Measurements from ENCODE around the gene MMUT.
"Not testable (repeated sequence)": the region's sequence is repeated elsewhere in the genome, so short reads cannot be mapped to it uniquely, and the experiment has no call there.

Gene MMUT

GRCh38 chr6:49462927-49463611 is at the start of gene MMUT, which contains the start of gene CENPQ:
MMUT (minus strand) TSS chr6:49463253; CDS start chr6:49459466, 3,787 bp downstream.
CENPQ (plus strand) TSS chr6:49463370; CDS start chr6:49470177, 6,807 bp downstream.
- DNase-seq (ENCODE audit: low read depth in 2 of 2), result peak; percentile 80 to 81

- DNase-seq (ENCODE audit: low read depth in 2 of 2), result no peak
These were observed 46.3 kb upstream of the MMUT start for GRCh38 chr6:49509342-49509741.

GRCh38 chr6:49506569-49507111 is 43.6 kb upstream of the MMUT start:
- no peak for DNase-seq (ENCODE audit: low read depth in 2 of 2)

GRCh38 chr6:49504666-49505065 is 41.6 kb upstream of the MMUT start:
- DNase-seq (ENCODE audit: low read depth in 2 of 2), result no peak

GRCh38 chr6:49499623-49500022 is 36.6 kb upstream of the MMUT start, which contains the start of gene GLYATL3:
GLYATL3 (plus strand) TSS chr6:49499923; CDS start chr6:49511991, 12,068 bp downstream.
- no peak for DNase-seq (ENCODE audit: low read depth in 2 of 2)

- no peak for DNase-seq (ENCODE audit: low read depth in 2 of 2)
These were observed 36.1 kb upstream of the MMUT start for GRCh38 chr6:49499126-49499525.

GRCh38 chr6:49497304-49497703 is 34.3 kb upstream of the MMUT start:
- no peak for DNase-seq (ENCODE audit: low read depth in 2 of 2)

- no peak for DNase-seq (ENCODE audit: low read depth in 2 of 2)
These were observed 27.6 kb upstream of the MMUT start for GRCh38 chr6:49490633-49491032.

- not testable (repeated sequence) for DNase-seq (ENCODE audit: low read depth in 2 of 2)
These were observed 20.3 kb upstream of the MMUT start for GRCh38 chr6:49483380-49483779.

GRCh38 chr6:49481846-49482245 is 18.8 kb upstream of the MMUT start:
- DNase-seq (ENCODE audit: low read depth in 2 of 2), result not testable (repeated sequence)

- no peak for DNase-seq (ENCODE audit: low read depth in 2 of 2)
These were observed 16.4 kb upstream of the MMUT start for GRCh38 chr6:49479308-49479970.

GRCh38 chr6:49476564-49476963 is 13.5 kb upstream of the MMUT start:
- DNase-seq (ENCODE audit: low read depth in 2 of 2), result not testable (repeated sequence)

GRCh38 chr6:49468042-49468441 is 5.0 kb upstream of the MMUT start:
- no peak for DNase-seq (ENCODE audit: low read depth in 2 of 2)

GRCh38 chr6:49464691-49465090 is 1.6 kb upstream of the MMUT start:
- no peak for DNase-seq (ENCODE audit: low read depth in 2 of 2)

- DNase-seq (ENCODE audit: low read depth in 2 of 2), result no peak
These were observed 537 bp upstream of the MMUT start for GRCh38 chr6:49463612-49463967.

GRCh38 chr6:49462599-49462926 is 490 bp downstream of the MMUT start:
- no peak for DNase-seq (ENCODE audit: low read depth in 2 of 2)

- DNase-seq (ENCODE audit: low read depth in 2 of 2), result no peak
These were observed 982 bp downstream of the MMUT start for GRCh38 chr6:49462071-49462470.

GRCh38 chr6:49457771-49458170 is 5.3 kb downstream of the MMUT start:
- no peak for DNase-seq (ENCODE audit: low read depth in 2 of 2)

- no peak for DNase-seq (ENCODE audit: low read depth in 2 of 2)
These were observed 8.0 kb downstream of the MMUT start for GRCh38 chr6:49454787-49455709.

GRCh38 chr6:49453221-49453620 is 9.8 kb downstream of the MMUT start:
- DNase-seq (ENCODE audit: low read depth in 2 of 2), result no peak

- DNase-seq (ENCODE audit: low read depth in 2 of 2), result no peak
These were observed 32.2 kb downstream of the MMUT start for GRCh38 chr6:49430866-49431265.

- no peak for DNase-seq (ENCODE audit: low read depth in 2 of 2)
These were observed 32.9 kb downstream of the MMUT start for GRCh38 chr6:49430187-49430586.

Measured in stimulated activated CD8-positive, alpha-beta memory T cell treated with anti-CD3 and anti-CD28 coated beads, Interleukin-2, amount 100 ng/mL, for 48 hours (primary cell).